BJ (cell line): ENCODE measurements around the gene NRIP1. TPM values are rescaled to one million over a fixed set of nuclear protein-coding genes. Genes with fewer than 3 reads are reported as not detected.

ENCODE experiments used
- CTCF ChIA-PET: fragments of 350-600 bp; formaldehyde crosslinking; extraction: SDS; loops from one replicate; lab custom pipeline; 2021; ENCODE audit warnings: antibody characterized with exemption, inconsistent platforms; lab: Yijun Ruan, JAX
- POLR2A ChIA-PET: fragments of 300-600 bp; sonication (Branson Sonifier 250); formaldehyde crosslinking; extraction: SDS; loops from one replicate; lab custom pipeline; 2021; ENCODE audit warnings: antibody characterized with exemption; lab: Charles Lee
- DNase-seq: peaks from one replicate; pipeline ENCODE4 v3.0.0-alpha.2; 2011; ENCODE audit warnings: low read depth
- H3K27me3 ChIP-seq: 2 replicates; pipeline ENCODE4 v1.6.0; 2011; ENCODE audit warnings: low read length; ENCODE audit not compliant: control insufficient read depth, insufficient read depth
- H3K36me3 ChIP-seq: 2 replicates; pipeline ENCODE4 v1.5.1; 2011; ENCODE audit warnings: low read length; ENCODE audit not compliant: control insufficient read depth, insufficient read depth
- H3K4me3 ChIP-seq: 2 replicates; pipeline ENCODE4 v1.5.1; 2011; ENCODE audit warnings: low read depth, mild to moderate bottlenecking, control low read depth, low read length
- CTCF ChIP-seq: IDR thresholded peaks from 2 replicates; pipeline ENCODE4 v1.5.1; 2011; ENCODE audit warnings: low read depth, mild to moderate bottlenecking, control low read depth, inconsistent platforms, low read length, moderate library complexity; ENCODE audit not compliant: insufficient read depth
- polyA plus RNA-seq: library from polyadenylated mRNA; depleted of rRNA; stranded (reverse); fragments of >200 nt; gene quantifications from 2 replicates; pipeline ENCODE4 v1.2.3, GENCODE V29; 2011

Gene NRIP1
- polyA plus RNA-seq, 1 experiment = 5.2 TPM

- DNase-seq = no peak
- H3K27me3 ChIP-seq = no peaks in the 10 kb centered on the region
- TF ChIP-seq CTCF = no peak
- no peak overlapping the region for H3K4me3 ChIP-seq
- H3K36me3 ChIP-seq = peaks cover 2% of the 10 kb centered on the region; the same call in 1 of the 2 replicates
- ChIA-PET POLR2A (no interaction called here), CTCF (no interaction called here)
These were observed 72.8 kb downstream of the NRIP1 start for GRCh38 chr21:14991957-14992356.

- H3K27me3 ChIP-seq = no peaks in the 10 kb centered on the region
- no peak for DNase-seq
- ChIA-PET CTCF (interaction anchor here (0.6 to 1.5 kb wide), 3 partner anchors 8 to 493 kb away, joined by 4 to 7 read pairs (median 4); no protein-coding TSS in a partner anchor), POLR2A (interaction anchor here (0.5 kb wide), 1 partner anchor 12 kb away, joined by 3 read pairs; no protein-coding TSS in a partner anchor)
- no peak for TF ChIP-seq CTCF
- peaks cover 2% of the 10 kb centered on the region; the same call in 1 of the 2 replicates for H3K36me3 ChIP-seq
- no peak overlapping the region for H3K4me3 ChIP-seq
These were observed 75.4 kb downstream of the NRIP1 start for GRCh38 chr21:14989359-14989758.

GRCh38 chr21:14988760-14989159 lies 76.0 kb downstream of the NRIP1 start:
- H3K36me3 ChIP-seq = peaks cover 2% of the 10 kb centered on the region
- DNase-seq = no peak
- ChIA-PET CTCF (interaction anchor here (1.5 kb wide), 1 partner anchor 9 kb away, joined by 7 read pairs; no protein-coding TSS in a partner anchor), POLR2A (interaction anchor here (0.5 kb wide), 1 partner anchor 12 kb away, joined by 3 read pairs; no protein-coding TSS in a partner anchor)
- no peaks in the 10 kb centered on the region for H3K27me3 ChIP-seq
- no peak for TF ChIP-seq CTCF
- H3K4me3 ChIP-seq = no peak overlapping the region

GRCh38 chr21:14987370-14988170 lies 77.2 kb downstream of the NRIP1 start:
- ChIA-PET CTCF (interaction anchor here (1.1 kb wide), 1 partner anchor 145 kb away, joined by 3 read pairs; no protein-coding TSS in a partner anchor), POLR2A (no interaction called here)
- H3K27me3 ChIP-seq = no peaks in the 10 kb centered on the region
- TF ChIP-seq CTCF = no peak
- H3K4me3 ChIP-seq = no peak overlapping the region
- no peak for DNase-seq
- peaks cover 2% of the 10 kb centered on the region for H3K36me3 ChIP-seq

GRCh38 chr21:14985306-14985705 lies 79.5 kb downstream of the NRIP1 start:
- no peaks in the 10 kb centered on the region for H3K27me3 ChIP-seq
- H3K4me3 ChIP-seq = no peak overlapping the region
- no peak for DNase-seq
- TF ChIP-seq CTCF = no peak
- CTCF ChIA-PET = no interaction called here
- POLR2A ChIA-PET = no interaction called here
- peaks cover 2% of the 10 kb centered on the region for H3K36me3 ChIP-seq
